Right lobe of liver (tissue), 4 donors: ENCODE results near the gene C10orf90.

Source experiments
- POLR2A ChIP-seq: fragments of 450-650 bp; IDR thresholded peaks from one replicate; pipeline ENCODE4 v1.6.1; 2017; ENCODE audit warnings: antibody characterized with exemption, mild to moderate bottlenecking
- TF ChIP-seq, protein P1 (sequence below), 4 donors: fragments of 200-600 bp in 3 of 4; fragments of 450-650 bp in 1 of 4; IDR thresholded peaks; one replicate each; pipeline versions ENCODE4 v1.5.1 to v1.8.0; 2016 to 2022; ENCODE audit warnings: antibody characterized with exemption in 4 of 4, mild to moderate bottlenecking in 2 of 4
- donor health status: DM: no; HTN: no; CAD: no.
- donor health status: DM: no; HTN: no; CAD: no.
- donor health status: DM: no; HTN: yes; CAD: no.

GRCh38 chr10:126654579-126654978, 15.9 kb downstream of the C10orf90 start:
- TF ChIP-seq, protein P1, sequence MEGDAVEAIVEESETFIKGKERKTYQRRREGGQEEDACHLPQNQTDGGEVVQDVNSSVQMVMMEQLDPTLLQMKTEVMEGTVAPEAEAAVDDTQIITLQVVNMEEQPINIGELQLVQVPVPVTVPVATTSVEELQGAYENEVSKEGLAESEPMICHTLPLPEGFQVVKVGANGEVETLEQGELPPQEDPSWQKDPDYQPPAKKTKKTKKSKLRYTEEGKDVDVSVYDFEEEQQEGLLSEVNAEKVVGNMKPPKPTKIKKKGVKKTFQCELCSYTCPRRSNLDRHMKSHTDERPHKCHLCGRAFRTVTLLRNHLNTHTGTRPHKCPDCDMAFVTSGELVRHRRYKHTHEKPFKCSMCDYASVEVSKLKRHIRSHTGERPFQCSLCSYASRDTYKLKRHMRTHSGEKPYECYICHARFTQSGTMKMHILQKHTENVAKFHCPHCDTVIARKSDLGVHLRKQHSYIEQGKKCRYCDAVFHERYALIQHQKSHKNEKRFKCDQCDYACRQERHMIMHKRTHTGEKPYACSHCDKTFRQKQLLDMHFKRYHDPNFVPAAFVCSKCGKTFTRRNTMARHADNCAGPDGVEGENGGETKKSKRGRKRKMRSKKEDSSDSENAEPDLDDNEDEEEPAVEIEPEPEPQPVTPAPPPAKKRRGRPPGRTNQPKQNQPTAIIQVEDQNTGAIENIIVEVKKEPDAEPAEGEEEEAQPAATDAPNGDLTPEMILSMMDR (IDR thresholded peaks at IDR 0.05) = no peak
- no peak for TF ChIP-seq POLR2A
